ENCODE results near the gene UBE2O.
A peak's percentile ranks its signal among the peaks of the same experiment; 100 is the strongest.

Gene UBE2O

DNA sequence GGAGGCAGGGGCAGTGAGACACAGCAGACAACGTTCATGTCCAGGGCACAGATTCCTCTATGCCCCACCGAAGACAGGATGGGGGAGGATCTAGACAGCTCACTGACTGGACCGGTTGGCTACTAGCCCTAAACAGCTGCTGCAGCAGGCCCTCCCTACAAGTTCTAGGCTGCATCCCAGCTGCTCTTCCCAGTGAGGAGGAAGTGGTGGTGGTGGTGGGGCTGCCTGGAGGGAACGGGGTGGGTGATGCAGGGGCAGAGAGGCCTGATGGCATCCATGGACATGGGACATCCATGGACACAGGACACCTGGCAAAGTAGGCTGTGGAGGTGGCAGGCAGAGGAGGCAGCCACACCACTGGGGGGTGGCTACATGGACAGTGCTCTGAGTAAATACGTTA, 50.2 kb downstream of the UBE2O start:
- no peak overlapping the region for H3K4me3 ChIP-seq (replicated peaks in 1 of 2; ENCODE audit: low read depth in 2 of 2, low read length in 2 of 2)
- DNase-seq (ENCODE audit: low read depth in 2 of 2), result no peak
- TF ChIP-seq, protein P1, sequence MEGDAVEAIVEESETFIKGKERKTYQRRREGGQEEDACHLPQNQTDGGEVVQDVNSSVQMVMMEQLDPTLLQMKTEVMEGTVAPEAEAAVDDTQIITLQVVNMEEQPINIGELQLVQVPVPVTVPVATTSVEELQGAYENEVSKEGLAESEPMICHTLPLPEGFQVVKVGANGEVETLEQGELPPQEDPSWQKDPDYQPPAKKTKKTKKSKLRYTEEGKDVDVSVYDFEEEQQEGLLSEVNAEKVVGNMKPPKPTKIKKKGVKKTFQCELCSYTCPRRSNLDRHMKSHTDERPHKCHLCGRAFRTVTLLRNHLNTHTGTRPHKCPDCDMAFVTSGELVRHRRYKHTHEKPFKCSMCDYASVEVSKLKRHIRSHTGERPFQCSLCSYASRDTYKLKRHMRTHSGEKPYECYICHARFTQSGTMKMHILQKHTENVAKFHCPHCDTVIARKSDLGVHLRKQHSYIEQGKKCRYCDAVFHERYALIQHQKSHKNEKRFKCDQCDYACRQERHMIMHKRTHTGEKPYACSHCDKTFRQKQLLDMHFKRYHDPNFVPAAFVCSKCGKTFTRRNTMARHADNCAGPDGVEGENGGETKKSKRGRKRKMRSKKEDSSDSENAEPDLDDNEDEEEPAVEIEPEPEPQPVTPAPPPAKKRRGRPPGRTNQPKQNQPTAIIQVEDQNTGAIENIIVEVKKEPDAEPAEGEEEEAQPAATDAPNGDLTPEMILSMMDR (IDR thresholded peaks at IDR 0.05; ENCODE audit: low read depth, low read length), result no peak

- no peak for DNase-seq (ENCODE audit: low read depth in 2 of 2)
These were observed 53.5 kb downstream of the UBE2O start for GRCh38 chr17:76399175-76400172.

DNA sequence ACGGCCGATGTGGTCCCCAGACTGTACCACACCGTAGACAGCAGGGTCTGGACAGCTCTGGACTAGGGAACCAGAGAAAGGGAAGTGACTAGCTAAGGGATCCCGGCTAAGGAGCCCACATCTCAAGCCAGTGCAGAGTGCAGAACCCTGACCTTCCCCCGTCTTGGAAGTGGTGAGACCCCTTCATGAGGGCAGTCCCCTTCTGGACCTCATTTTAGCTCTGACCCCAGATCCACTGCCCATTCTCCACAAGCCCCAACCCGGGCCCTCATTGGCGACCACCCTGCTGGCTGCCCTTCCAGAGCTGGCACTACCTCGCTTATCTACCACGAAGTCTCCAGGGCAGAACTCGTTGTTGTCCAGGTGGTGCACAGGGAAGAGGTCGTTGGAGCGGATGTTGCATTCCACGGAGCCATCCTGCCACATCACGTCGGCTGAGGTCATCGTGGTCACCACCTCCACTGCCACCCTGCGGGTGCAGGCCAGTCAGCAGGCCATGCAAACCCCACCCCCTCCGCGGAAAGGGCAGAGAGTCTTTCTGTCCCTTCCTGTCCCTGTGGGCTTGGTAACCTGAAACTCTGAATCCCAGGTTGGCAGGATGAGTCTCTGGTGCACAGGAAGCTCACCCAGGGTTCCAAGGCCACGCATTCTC, 54.3 kb downstream of the UBE2O start:
- TF ChIP-seq, protein P1 (IDR thresholded peaks at IDR 0.05; ENCODE audit: low read depth, low read length), result no peak
- DNase-seq (ENCODE audit: low read depth in 2 of 2), result no peak
- H3K4me3 ChIP-seq (replicated peaks in 1 of 2; ENCODE audit: low read depth in 2 of 2, low read length in 2 of 2), result no peak overlapping the region

More at GRCh38 chr17:76399175-76400172, 53.5 kb downstream of the UBE2O start:
- TF ChIP-seq, protein P1 (IDR thresholded peaks at IDR 0.05; ENCODE audit: low read depth, low read length), result no peak
- H3K4me3 ChIP-seq (replicated peaks in 1 of 2; ENCODE audit: low read depth in 2 of 2, low read length in 2 of 2), result no peak overlapping the region

GRCh38 chr17:76397687-76398522, 55.0 kb downstream of the UBE2O start:
- peak; percentile 91 to 92 for DNase-seq (ENCODE audit: low read depth in 2 of 2)
- no peak overlapping the region for H3K4me3 ChIP-seq (replicated peaks in 1 of 2; ENCODE audit: low read depth in 2 of 2, low read length in 2 of 2)
- TF ChIP-seq, protein P1 (IDR thresholded peaks at IDR 0.05; ENCODE audit: low read depth, low read length), result peak; percentile 97

DNA sequence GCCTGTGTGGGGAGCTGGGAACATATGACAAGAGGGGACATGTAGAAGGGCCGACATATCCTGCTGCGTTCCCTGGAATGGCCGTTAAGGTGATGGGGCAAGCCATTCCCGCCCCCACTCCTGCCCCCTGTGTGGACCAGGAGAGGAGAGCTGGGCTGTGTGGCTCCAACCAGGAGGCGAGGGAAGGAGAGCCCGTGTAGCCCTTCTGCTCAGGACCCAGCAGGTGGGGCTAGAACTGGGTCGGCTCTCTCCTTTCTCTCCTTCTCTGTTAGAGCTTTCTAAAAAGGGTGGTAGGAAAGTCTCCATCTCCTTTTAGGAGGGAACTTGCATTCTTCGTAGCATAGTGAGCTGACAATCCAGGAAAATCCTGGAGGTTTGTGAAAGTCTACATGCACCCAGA, 55.8 kb downstream of the UBE2O start:
- H3K4me3 ChIP-seq (replicated peaks in 1 of 2; ENCODE audit: low read depth in 2 of 2, low read length in 2 of 2), result no peak overlapping the region
- TF ChIP-seq, protein P1 (IDR thresholded peaks at IDR 0.05; ENCODE audit: low read depth, low read length), result no peak
- no peak for DNase-seq (ENCODE audit: low read depth in 2 of 2)

DNA sequence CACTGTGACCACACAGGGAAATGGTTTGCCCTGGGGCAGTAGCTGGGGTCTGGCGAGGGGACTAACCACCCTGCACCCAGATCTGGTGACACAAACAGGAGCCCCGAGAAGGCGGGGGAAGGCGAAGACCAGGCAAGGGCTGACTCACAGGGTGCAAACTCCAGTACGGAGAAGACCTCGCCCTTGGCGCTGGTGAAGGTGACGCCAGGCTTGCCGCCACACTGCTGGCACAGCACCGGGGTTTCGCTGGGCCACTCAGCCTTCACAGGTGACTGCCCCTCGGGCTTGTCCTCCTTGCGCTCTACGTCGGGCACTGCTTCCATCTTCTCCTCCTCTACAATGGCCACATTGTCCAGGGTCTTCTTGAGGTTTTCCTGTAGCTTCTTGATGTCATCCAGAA, 57.0 kb downstream of the UBE2O start:
- TF ChIP-seq, protein P1 (IDR thresholded peaks at IDR 0.05; ENCODE audit: low read depth, low read length), result no peak
- DNase-seq (ENCODE audit: low read depth in 2 of 2), result no peak
- no peak overlapping the region for H3K4me3 ChIP-seq (replicated peaks in 1 of 2; ENCODE audit: low read depth in 2 of 2, low read length in 2 of 2)
